Osteocyte (in vitro differentiated cells): ENCODE data around the gene FLOT2. TPM values are rescaled to one million over a fixed set of nuclear protein-coding genes. Genes with fewer than 3 reads are reported as not detected.
A peak's percentile ranks its signal among the peaks of the same experiment; 100 is the strongest.

Source experiments
- DNase-seq: peaks from one replicate; pipeline ENCODE4 v3.0.0; 2021; ENCODE audit warnings: mixed read lengths; ENCODE audit not compliant: unreplicated experiment; ENCODE audit errors: extremely low spot score
- H3K27ac Mint-ChIP-seq: one replicate; pipeline ENCODE4 v1.8.0; 2021; ENCODE audit warnings: mild to moderate bottlenecking, mixed read lengths; ENCODE audit not compliant: unreplicated experiment
- H3K27me3 Mint-ChIP-seq: one replicate; pipeline ENCODE4 v1.8.0; 2021; ENCODE audit warnings: mixed read lengths; ENCODE audit not compliant: unreplicated experiment
- H3K36me3 Mint-ChIP-seq: one replicate; pipeline ENCODE4 v1.8.0; 2021; ENCODE audit warnings: mixed read lengths; ENCODE audit not compliant: unreplicated experiment
- H3K4me1 Mint-ChIP-seq: one replicate; pipeline ENCODE4 v1.8.0; 2021; ENCODE audit warnings: mixed read lengths; ENCODE audit not compliant: unreplicated experiment
- H3K4me3 Mint-ChIP-seq: one replicate; pipeline ENCODE4 v1.8.0; 2021; ENCODE audit warnings: mild to moderate bottlenecking, moderate library complexity, mixed read lengths; ENCODE audit not compliant: unreplicated experiment
- H3K9me3 Mint-ChIP-seq: one replicate; pipeline ENCODE4 v1.8.0; 2021; ENCODE audit warnings: mixed read lengths; ENCODE audit not compliant: unreplicated experiment
- total RNA-seq: library from RNA; stranded (reverse); gene quantifications from 2 replicates; pipeline ENCODE4 v1.2.1, GENCODE V29; 2021
- TF ChIP-seq, protein P1 (sequence below): fragments of 200-600 bp; sonication (generic); IDR thresholded peaks from 2 replicates; pipeline ENCODE4 v1.5.0; 2021; ENCODE audit warnings: antibody characterized with exemption, mild to moderate bottlenecking, moderate library complexity

FLOT2 gene
- total RNA-seq, 1 donor from 2014 or later = 95.8 TPM

DNA sequence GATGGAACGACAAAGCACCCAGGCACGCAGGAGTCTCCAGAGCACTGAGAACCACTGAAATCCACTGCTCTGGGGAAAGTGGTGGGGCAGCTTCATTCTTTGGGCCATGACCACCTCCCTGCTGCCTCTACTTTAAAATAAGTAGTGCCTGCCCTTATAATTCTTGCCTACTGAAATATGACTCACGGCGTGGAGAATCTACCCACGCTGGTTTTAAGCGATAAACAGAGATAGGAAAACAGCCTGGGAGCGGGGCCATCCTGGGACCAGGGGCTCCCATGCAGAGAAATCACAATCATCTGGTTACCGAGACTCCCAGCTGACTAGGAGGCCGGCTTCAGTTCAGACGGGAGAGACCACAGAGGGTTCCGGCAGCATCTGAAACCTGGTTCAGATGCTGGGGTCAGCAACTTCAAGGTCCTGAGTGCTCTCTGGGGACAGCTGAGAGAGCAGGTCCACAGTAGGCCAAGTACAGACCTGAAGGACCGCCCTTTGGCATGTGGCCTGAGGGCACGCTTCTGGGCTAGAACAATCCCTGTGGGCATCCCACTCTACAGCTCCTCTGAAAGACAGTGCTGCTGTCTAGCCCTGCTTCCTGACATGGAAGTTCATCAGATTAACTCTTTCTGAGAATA, 14.0 kb upstream of the FLOT2 start:
- Mint-ChIP-seq H3K36me3 (peaks cover 56% of the 10 kb centered on the region), H3K9me3 (no peaks in the 10 kb centered on the region), H3K27me3 (no peaks in the 10 kb centered on the region), H3K4me3 (no peak overlapping the region), H3K4me1 (peaks cover 8% of the 10 kb centered on the region), H3K27ac (no peak overlapping the region)
- TF ChIP-seq, protein P1, sequence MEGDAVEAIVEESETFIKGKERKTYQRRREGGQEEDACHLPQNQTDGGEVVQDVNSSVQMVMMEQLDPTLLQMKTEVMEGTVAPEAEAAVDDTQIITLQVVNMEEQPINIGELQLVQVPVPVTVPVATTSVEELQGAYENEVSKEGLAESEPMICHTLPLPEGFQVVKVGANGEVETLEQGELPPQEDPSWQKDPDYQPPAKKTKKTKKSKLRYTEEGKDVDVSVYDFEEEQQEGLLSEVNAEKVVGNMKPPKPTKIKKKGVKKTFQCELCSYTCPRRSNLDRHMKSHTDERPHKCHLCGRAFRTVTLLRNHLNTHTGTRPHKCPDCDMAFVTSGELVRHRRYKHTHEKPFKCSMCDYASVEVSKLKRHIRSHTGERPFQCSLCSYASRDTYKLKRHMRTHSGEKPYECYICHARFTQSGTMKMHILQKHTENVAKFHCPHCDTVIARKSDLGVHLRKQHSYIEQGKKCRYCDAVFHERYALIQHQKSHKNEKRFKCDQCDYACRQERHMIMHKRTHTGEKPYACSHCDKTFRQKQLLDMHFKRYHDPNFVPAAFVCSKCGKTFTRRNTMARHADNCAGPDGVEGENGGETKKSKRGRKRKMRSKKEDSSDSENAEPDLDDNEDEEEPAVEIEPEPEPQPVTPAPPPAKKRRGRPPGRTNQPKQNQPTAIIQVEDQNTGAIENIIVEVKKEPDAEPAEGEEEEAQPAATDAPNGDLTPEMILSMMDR = no peak
- no peak for DNase-seq

DNA sequence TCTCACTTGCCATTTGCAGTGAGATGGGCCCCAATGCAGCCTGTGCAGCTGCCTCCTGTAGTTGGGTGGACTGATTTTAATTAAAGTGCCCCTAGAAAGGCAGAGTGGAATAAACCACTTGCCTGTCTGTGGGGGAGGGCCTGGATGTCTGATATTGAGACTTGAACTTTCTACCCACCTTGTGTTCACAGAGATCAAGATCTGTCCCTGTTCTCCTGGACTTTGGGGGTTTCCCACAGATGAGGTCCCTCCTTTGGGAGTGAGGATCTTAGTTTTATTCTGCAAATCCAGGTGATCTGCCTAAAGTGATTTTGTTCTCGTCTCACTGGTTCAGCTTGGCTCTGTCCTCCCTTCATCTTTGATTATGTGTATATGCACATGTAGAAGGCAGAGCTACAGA, 13.0 kb upstream of the FLOT2 start:
- peaks cover 8% of the 10 kb centered on the region for H3K4me1 Mint-ChIP-seq
- H3K36me3 Mint-ChIP-seq = peaks cover 54% of the 10 kb centered on the region
- DNase-seq = no peak
- TF ChIP-seq, protein P1 = no peak
- no peaks in the 10 kb centered on the region for H3K9me3 Mint-ChIP-seq
- H3K27ac Mint-ChIP-seq = no peak overlapping the region
- no peak overlapping the region for H3K4me3 Mint-ChIP-seq
- H3K27me3 Mint-ChIP-seq = no peaks in the 10 kb centered on the region

DNA sequence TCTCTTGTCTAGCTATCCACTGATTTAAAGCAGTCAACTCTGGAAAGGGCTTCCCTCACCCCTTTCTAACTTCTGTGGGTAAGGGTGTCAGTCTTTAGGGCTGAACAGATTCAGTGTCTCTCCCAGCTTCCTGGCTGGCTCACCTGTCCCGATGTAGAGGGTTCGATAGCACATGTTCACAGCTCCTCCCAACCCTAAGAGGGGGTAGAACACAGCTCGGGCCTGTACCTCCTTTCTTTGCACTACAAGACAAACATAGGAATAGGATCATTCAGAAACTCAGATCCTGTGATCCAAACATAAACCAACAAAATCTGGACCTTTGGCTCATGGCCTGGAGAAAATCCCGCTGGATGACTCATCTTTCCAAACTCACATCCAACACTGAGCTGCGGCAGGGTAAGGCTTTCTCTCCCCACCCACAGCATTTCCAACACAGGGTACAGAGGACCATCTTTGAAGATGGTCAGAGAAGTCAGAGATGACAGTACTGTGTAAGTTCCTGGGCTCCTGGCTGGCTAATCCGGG, 11.2 kb upstream of the FLOT2 start:
- peak overlapping the region; percentile 79 for H3K27ac Mint-ChIP-seq
- no peaks in the 10 kb centered on the region for H3K27me3 Mint-ChIP-seq
- no peak overlapping the region for H3K4me3 Mint-ChIP-seq
- TF ChIP-seq, protein P1 = no peak
- no peaks in the 10 kb centered on the region for H3K9me3 Mint-ChIP-seq
- no peak for DNase-seq
- peaks cover 12% of the 10 kb centered on the region for H3K4me1 Mint-ChIP-seq
- H3K36me3 Mint-ChIP-seq = peaks cover 40% of the 10 kb centered on the region

DNA sequence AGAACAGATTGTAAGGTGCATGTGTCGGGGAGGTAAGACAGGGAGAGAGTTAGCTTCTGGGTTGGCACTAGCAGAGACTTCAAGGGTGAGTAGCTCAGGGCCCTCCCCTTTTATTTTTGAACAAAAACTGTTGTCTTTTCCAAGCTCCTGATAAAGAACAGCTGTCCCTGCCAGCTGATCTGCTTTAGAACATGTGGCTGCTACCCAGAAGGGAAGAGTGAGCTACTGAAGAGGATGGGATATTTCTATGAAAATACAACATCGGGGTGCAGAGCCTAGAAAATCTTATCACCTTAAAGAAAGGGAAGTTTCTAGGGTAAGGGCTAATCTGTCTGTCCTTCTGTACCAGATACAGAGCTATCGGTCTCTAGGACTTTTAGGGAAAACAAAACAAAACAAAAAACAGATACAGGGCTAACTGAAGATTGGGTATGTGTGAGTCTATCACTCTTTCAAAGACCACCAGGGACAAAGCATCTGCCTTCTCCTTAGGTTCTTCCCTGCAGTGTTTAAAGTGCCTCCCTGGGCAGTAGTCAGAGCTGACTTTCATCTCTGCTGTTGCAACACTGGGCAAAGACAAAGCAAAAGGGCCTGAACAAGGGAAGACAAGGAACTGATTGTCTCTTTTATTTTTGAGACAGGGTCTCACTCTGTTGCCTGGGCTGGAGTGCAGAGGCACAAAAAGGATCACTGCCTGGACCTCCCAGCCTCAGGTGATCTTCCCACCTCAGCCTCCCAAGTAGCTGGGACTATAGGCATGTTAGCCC, 10.4 kb upstream of the FLOT2 start:
- no peak for DNase-seq
- Mint-ChIP-seq H3K9me3 (no peaks in the 10 kb centered on the region), H3K27me3 (no peaks in the 10 kb centered on the region), H3K4me1 (peaks cover 13% of the 10 kb centered on the region), H3K36me3 (peaks cover 33% of the 10 kb centered on the region), H3K27ac (no peak overlapping the region), H3K4me3 (no peak overlapping the region)
- TF ChIP-seq, protein P1 = no peak
